Upper lobe of left lung (tissue), 4 donors: Measurements from ENCODE around the gene IGHMBP2.

Source experiments
- CTCF ChIP-seq, 6 experiments: fragments of 450-650 bp in 4 of 6; fragments of 200-600 bp in 2 of 6; sonication (generic) in 2 of 6; IDR thresholded peaks; one replicate each; pipeline ENCODE4 v1.5.1; 2016 to 2019; ENCODE audit warnings: antibody characterized with exemption in 6 of 6
- POLR2AphosphoS5 ChIP-seq, 2 donors: sonication (generic); formaldehyde crosslinking; IDR thresholded peaks; one replicate each; pipeline ENCODE4 v1.5.1; 2017; ENCODE audit warnings: antibody characterized with exemption in 2 of 2

GRCh38 chr11:68934321-68934645 is 30.6 kb downstream of the IGHMBP2 start:
- no peak for TF ChIP-seq CTCF (IDR thresholded peaks at IDR 0.05)
- no peak for TF ChIP-seq POLR2AphosphoS5 (IDR thresholded peaks at IDR 0.05)
